ENCODE results near the gene NANOS2.

- no peak for TF ChIP-seq CTCF (IDR thresholded peaks at IDR 0.05; ENCODE audit: low read depth, low read length, poor library complexity, severe bottlenecking)
- no peak for TF ChIP-seq EZH2phosphoT487 (IDR thresholded peaks at IDR 0.05; ENCODE audit: borderline replicate concordance, low read length)
These were observed 41.3 kb downstream of the NANOS2 start for GRCh38 chr19:45873219-45873772.

Data from DOHH2 (cell line).